GM12874 (cell line): Measurements from ENCODE around the gene CFAP58.

Source experiments
- CTCF ChIP-seq: IDR thresholded peaks from 2 replicates; pipeline ENCODE4 v1.5.1; 2011; ENCODE audit warnings: low read depth, mild to moderate bottlenecking, control low read depth, low read length, moderate library complexity; ENCODE audit not compliant: insufficient read depth

CFAP58 gene

GRCh38 chr10:104445359-104445758 lies 91.7 kb downstream of the CFAP58 start:
- TF ChIP-seq CTCF: no peak

GRCh38 chr10:104446151-104446550 lies 92.5 kb downstream of the CFAP58 start:
- TF ChIP-seq CTCF: no peak

- no peak for TF ChIP-seq CTCF
These were observed 93.7 kb downstream of the CFAP58 start for GRCh38 chr10:104447331-104447730.

- TF ChIP-seq CTCF: no peak
These were observed 94.3 kb downstream of the CFAP58 start for GRCh38 chr10:104447906-104448305.

- TF ChIP-seq CTCF: no peak
These were observed 95.8 kb downstream of the CFAP58 start for GRCh38 chr10:104449391-104449790.

- no peak for TF ChIP-seq CTCF
These were observed 96.9 kb downstream of the CFAP58 start for GRCh38 chr10:104450490-104450889.

- TF ChIP-seq CTCF: no peak
These were observed 97.3 kb downstream of the CFAP58 start for GRCh38 chr10:104450954-104451353.

GRCh38 chr10:104452977-104453376 lies 99.3 kb downstream of the CFAP58 start:
- TF ChIP-seq CTCF: no peak
